Measurements from ENCODE around the gene MARCHF10. TPM values are rescaled to one million over a fixed set of nuclear protein-coding genes. Genes with fewer than 3 reads are reported as not detected.
"Not testable (repeated sequence)": the region's sequence is repeated elsewhere in the genome, so short reads cannot be mapped to it uniquely, and the experiment has no call there.

MARCHF10 gene
- total RNA-seq, 4 donors from 2014 or later, result 0.33 to 0.52 (median 0.42) TPM; not detected in 1

DNA sequence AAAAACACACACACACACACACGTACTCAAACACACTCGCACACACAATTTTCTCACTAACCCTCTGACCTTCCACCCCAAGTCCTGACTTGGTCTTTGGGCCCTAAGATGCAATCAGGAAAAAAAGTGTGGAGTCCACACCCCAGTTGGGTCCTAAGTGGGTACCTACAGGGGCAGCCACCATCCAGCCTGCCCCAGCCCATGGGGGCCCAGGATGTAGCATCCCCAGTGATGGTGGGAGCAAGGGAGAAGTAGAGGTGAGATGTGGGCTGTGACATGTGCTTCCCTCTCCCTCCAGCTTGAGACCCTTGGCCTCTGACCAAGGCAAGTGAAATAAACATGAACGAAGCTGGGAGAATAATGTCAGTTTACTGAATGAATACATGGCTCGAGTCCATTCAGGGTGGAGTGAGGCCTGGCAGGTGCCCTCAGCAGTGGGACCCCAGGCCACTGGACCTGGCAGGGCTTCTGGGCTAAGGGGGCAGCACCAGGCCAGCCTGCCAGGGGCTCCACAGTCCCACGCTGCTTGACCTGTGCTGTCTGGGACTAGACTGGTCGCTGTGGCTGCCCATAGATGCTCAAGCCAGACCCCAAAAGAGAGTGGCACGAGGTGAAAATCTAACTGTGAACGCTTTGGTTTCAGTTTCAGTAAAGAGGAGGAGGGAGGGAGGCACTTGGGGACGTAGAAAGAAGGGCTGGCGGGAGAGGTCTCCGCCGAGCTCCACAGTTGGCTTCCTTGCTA, 107.0 kb downstream of the MARCHF10 start:
- Histone ChIP-seq H3K27me3 (peaks cover 0 to 11% (median 0%) of the 10 kb centered on the region in 4 donors), H3K4me1 (peaks cover 18 to 25% (median 22%) of the 10 kb centered on the region in 4 donors), H3K36me3 (no peaks in the 10 kb centered on the region), H3K9me3 (no peaks in the 10 kb centered on the region), H3K4me3 (no peak overlapping the region), H3K27ac (replicated peaks in 1 of 4) (no peak overlapping the region)
- no peak for DNase-seq (ENCODE audit: extremely low spot score)
- no peak for TF ChIP-seq POLR2A (IDR thresholded peaks at IDR 0.05; ENCODE audit: low read depth)
- intact Hi-C loops (cut with DNase I), result loop anchor here (10.0 kb wide), 1 partner anchor 374 kb away; no protein-coding TSS in a partner anchor
- WGBS, result 74% methylated on average over 12 of the region's 12 CpGs

DNA sequence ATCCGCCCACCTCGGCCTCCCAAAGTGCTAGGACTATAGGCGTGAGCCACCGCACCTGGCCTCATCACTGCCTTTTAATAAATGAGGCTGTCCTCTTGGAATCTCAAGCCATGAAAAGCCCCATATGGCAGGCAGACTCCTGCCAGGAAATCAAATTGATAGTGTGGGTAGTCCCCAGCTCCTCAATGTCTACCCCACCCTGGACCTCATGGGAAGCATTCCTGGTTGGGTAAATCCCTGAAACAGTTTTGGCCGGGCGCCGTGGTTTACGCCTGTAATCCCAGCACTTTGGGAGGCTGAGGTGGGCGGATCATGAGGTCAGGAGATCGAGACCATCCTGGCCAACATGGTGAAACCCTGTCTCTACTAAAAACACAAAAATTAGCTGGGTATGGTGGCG, 109.7 kb downstream of the MARCHF10 start:
- Histone ChIP-seq H3K4me1 (peaks cover 5 to 11% (median 8%) of the 10 kb centered on the region in 4 donors), H3K27me3 (peaks cover 0 to 11% (median 0%) of the 10 kb centered on the region in 4 donors)
- H3K9me3 ChIP-seq; H3K27ac ChIP-seq (replicated peaks in 1 of 4); intact Hi-C loops (cut with DNase I); DNase-seq (ENCODE audit: extremely low spot score); H3K4me3 ChIP-seq; H3K36me3 ChIP-seq: not testable (repeated sequence)
- WGBS, result 68% methylated on average over 11 of the region's 11 CpGs

DNA sequence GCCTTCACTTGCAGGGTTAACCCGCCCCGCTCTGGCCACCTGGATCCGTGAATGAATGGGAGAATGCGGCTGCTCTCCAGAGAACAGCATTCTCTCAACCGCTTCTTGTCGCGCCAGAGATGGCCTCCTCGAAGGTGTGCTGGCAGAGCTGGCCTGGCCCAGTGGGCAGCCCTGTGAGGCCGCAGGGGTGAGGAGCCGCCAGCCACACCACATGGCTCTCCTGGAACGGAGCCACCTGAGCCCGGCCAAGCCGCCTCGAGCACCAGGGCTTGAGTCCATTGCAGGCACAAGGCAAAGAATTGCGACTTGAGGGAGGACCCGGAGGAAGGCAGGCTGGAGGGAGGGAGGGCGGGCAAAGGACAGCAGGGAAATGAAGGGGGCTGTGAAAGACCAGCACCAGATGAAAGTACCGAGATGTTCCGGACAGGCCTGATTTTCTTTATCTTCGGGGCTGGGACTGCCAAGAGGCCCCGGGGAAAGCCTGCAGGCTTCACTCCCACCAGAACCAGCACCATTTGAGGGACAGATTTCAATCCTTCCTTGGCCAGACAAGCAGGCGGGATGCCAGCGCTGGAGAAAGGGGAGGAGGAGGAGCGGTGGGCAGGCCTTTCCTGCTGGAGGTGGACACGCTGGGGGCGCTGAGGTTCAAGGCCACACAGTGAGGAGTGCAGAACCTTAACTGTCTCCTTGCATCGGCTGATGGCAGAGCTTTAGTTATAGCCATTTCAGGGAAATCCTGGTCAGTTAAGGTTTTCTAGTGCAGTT, 111.2 kb downstream of the MARCHF10 start:
- 83% methylated on average over 25 of the region's 27 CpGs for WGBS
- no peak for DNase-seq (ENCODE audit: extremely low spot score)
- no peak overlapping the region for H3K4me3 ChIP-seq
- intact Hi-C loops (cut with DNase I), result no loop called here
- peaks cover 0 to 11% (median 0%) of the 10 kb centered on the region in 4 donors for H3K27me3 ChIP-seq
- H3K4me1 ChIP-seq, result peaks cover 0 to 8% (median 5%) of the 10 kb centered on the region in 4 donors
- no peaks in the 10 kb centered on the region for H3K36me3 ChIP-seq
- TF ChIP-seq, protein P1, sequence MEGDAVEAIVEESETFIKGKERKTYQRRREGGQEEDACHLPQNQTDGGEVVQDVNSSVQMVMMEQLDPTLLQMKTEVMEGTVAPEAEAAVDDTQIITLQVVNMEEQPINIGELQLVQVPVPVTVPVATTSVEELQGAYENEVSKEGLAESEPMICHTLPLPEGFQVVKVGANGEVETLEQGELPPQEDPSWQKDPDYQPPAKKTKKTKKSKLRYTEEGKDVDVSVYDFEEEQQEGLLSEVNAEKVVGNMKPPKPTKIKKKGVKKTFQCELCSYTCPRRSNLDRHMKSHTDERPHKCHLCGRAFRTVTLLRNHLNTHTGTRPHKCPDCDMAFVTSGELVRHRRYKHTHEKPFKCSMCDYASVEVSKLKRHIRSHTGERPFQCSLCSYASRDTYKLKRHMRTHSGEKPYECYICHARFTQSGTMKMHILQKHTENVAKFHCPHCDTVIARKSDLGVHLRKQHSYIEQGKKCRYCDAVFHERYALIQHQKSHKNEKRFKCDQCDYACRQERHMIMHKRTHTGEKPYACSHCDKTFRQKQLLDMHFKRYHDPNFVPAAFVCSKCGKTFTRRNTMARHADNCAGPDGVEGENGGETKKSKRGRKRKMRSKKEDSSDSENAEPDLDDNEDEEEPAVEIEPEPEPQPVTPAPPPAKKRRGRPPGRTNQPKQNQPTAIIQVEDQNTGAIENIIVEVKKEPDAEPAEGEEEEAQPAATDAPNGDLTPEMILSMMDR (IDR thresholded peaks at IDR 0.05), result no peak
- TF ChIP-seq POLR2A (IDR thresholded peaks at IDR 0.05; ENCODE audit: low read depth), result no peak
- TF ChIP-seq EP300 (IDR thresholded peaks at IDR 0.05), result no peak
- no peak for TF ChIP-seq POLR2AphosphoS5 (IDR thresholded peaks at IDR 0.05)
- H3K27ac ChIP-seq (replicated peaks in 1 of 4), result no peak overlapping the region
- H3K9me3 ChIP-seq, result no peaks in the 10 kb centered on the region

DNA sequence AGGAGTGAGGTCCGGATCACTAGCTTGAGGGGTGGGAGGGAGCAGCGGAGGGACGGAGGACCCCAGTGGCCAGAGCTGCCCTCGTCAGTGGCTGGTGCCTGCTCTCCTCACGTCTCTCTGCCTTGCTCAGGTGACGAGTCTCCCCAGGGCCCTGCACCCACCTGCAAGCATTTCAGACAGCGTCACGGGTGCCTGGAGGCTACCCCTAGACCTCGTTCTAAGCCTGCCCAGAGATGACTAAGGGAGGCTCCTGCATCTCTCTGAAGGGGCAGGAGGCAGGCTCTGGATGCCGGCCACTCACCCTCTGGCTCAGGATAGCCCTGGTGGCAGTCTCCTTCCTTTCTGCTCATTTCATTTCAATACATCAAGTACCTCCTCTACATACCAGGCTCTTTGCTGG, 111.9 kb downstream of the MARCHF10 start:
- Histone ChIP-seq H3K4me1 (peaks cover 0 to 8% (median 5%) of the 10 kb centered on the region in 4 donors), H3K36me3 (no peaks in the 10 kb centered on the region), H3K9me3 (no peaks in the 10 kb centered on the region), H3K27ac (replicated peaks in 1 of 4) (no peak overlapping the region), H3K4me3 (no peak overlapping the region), H3K27me3 (peaks cover 0 to 7% (median 0%) of the 10 kb centered on the region in 4 donors)
- no peak for TF ChIP-seq EP300 (IDR thresholded peaks at IDR 0.05)
- TF ChIP-seq, protein P1 (IDR thresholded peaks at IDR 0.05), result no peak
- TF ChIP-seq POLR2A (IDR thresholded peaks at IDR 0.05; ENCODE audit: low read depth), result no peak
- TF ChIP-seq POLR2AphosphoS5 (IDR thresholded peaks at IDR 0.05), result no peak
- WGBS, result 93% methylated on average over 10 of the region's 10 CpGs
- DNase-seq (ENCODE audit: extremely low spot score), result no peak
- intact Hi-C loops (cut with DNase I), result no loop called here

DNA sequence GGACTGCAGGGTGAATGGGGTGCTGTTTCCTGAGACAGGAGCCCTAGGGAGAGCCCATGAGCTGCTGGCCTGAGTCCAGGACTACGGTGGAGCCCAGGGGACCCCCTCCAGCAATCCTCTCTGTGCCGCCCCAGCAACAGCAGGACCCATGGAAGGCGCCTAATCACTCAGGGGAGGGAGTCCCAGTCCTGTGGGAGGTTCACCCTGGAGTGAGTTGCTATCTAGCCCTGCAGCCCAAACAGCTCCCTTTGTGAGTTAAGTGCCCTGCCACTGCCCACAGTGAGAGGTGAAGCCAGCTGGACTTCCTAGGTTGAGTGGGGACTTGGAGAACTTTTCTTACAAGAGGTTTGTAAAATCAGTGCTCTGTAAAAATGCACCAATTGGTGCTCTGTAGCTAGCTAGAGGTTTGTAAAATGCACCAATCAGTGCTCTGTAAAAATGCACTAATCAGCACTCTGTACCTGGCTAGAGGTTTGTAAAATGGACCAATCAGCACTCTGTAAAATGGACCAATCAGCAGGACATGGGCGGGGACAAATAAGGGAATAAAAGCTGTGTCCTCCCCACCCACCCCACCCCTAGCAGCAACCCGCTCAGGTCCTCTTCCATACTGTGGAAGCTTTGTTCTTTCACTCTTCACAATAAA, 112.9 kb downstream of the MARCHF10 start:
- H3K9me3 ChIP-seq; H3K36me3 ChIP-seq; H3K4me3 ChIP-seq; H3K27ac ChIP-seq (replicated peaks in 1 of 4); intact Hi-C loops (cut with DNase I); H3K4me1 ChIP-seq; H3K27me3 ChIP-seq; DNase-seq (ENCODE audit: extremely low spot score): not testable (repeated sequence)
- WGBS, result 100% methylated on average over 3 of the region's 5 CpGs
